Pulmonary artery endothelial cell (primary cell): ENCODE measurements around the gene CCM2L. TPM values are rescaled to one million over a fixed set of nuclear protein-coding genes. Genes with fewer than 3 reads are reported as not detected.

ENCODE experiments used
- total RNA-seq: library from RNA; depleted of rRNA; stranded (reverse); fragments of >200 nt; gene quantifications from 2 replicates; pipeline ENCODE4 v1.2.3, GENCODE V29; 2014

Gene CCM2L
- total RNA-seq, 1 donor from 2014 or later = 10.3 TPM

Other genes starting within 250 kb of the CCM2L start
- gene MYLK2, start 191.1 kb upstream of the CCM2L start, total RNA-seq = 0.11 and 0.40 TPM in 2 replicates
- gene FOXS1, start 164.8 kb upstream of the CCM2L start, total RNA-seq = not detected in 2 replicates
- gene DUSP15, start 139.9 kb upstream of the CCM2L start, total RNA-seq = not detected in 2 replicates
- gene TTLL9, start 139.8 kb upstream of the CCM2L start, total RNA-seq = 0.04 and 0.07 TPM in 2 replicates
- gene PDRG1, start 58.4 kb upstream of the CCM2L start, total RNA-seq = 5.7 and 6.2 TPM in 2 replicates
- gene XKR7, start 42.3 kb upstream of the CCM2L start, total RNA-seq = not detected in 2 replicates
- gene HCK, start 41.8 kb downstream of the CCM2L start, total RNA-seq = not detected in 2 replicates
- 24.4 and 32.5 TPM in 2 replicates for gene TM9SF4, start 99.3 kb downstream of the CCM2L start, total RNA-seq
- gene PLAGL2, start 197.3 kb downstream of the CCM2L start, total RNA-seq = 2.0 and 2.6 TPM in 2 replicates
- gene POFUT1, start 197.4 kb downstream of the CCM2L start, total RNA-seq = 37.7 and 45.0 TPM in 2 replicates